ENCODE measurements around the gene CDKL4.

- TF ChIP-seq CTCF (conservative IDR thresholded peaks at IDR 0.05) (no peak), EZH2 (IDR thresholded peaks at IDR 0.05; ENCODE audit: low read depth) (no peak)
Observed at GRCh38 chr2:39150102-39150562, 93.6 kb downstream of the CDKL4 start.
